Mucosa of stomach (tissue), 1 donor: Measurements from ENCODE around the gene TBL1XR1.
"Not testable (repeated sequence)": the region's sequence is repeated elsewhere in the genome, so short reads cannot be mapped to it uniquely, and the experiment has no call there.

ENCODE experiments used
- H3K27me3 ChIP-seq: one replicate; pipeline ENCODE4 v1.7.0; 2013; ENCODE audit warnings: mild to moderate bottlenecking, low read length; ENCODE audit not compliant: control insufficient read depth, insufficient read depth
- H3K36me3 ChIP-seq: one replicate; pipeline ENCODE4 v1.7.0; 2013; ENCODE audit warnings: low read length; ENCODE audit not compliant: control insufficient read depth, insufficient read depth
- H3K4me1 ChIP-seq: one replicate; pipeline ENCODE4 v1.7.0; 2013; ENCODE audit warnings: mild to moderate bottlenecking, low read length; ENCODE audit not compliant: control insufficient read depth, insufficient read depth
- H3K4me3 ChIP-seq: one replicate; pipeline ENCODE4 v1.7.0; 2013; ENCODE audit warnings: low read length
- H3K9ac ChIP-seq: one replicate; pipeline ENCODE4 v1.7.0; 2013; ENCODE audit warnings: mild to moderate bottlenecking, low read length, moderate library complexity
- H3K9me3 ChIP-seq: one replicate; pipeline ENCODE4 v1.7.0; 2013; ENCODE audit warnings: mild to moderate bottlenecking, low read length, moderate library complexity; ENCODE audit not compliant: control insufficient read depth
- donor health status: Pancreatic carcinoma.

TBL1XR1 gene

GRCh38 chr3:177203689-177204395 is 6.6 kb upstream of the TBL1XR1 start:
- H3K9me3 ChIP-seq = no peaks in the 10 kb centered on the region
- H3K9ac ChIP-seq = no peak overlapping the region
- no peak overlapping the region for H3K4me3 ChIP-seq
- no peaks in the 10 kb centered on the region for H3K36me3 ChIP-seq
- H3K4me1 ChIP-seq = peaks cover 15% of the 10 kb centered on the region
- H3K27me3 ChIP-seq = no peaks in the 10 kb centered on the region

GRCh38 chr3:177203016-177203415 is 5.7 kb upstream of the TBL1XR1 start:
- H3K4me3 ChIP-seq, H3K9ac ChIP-seq, H3K27me3 ChIP-seq, H3K9me3 ChIP-seq, H3K36me3 ChIP-seq: not testable (repeated sequence)
- peaks cover 16% of the 10 kb centered on the region for H3K4me1 ChIP-seq

GRCh38 chr3:177201700-177202397 is 4.6 kb upstream of the TBL1XR1 start:
- no peak overlapping the region for H3K9ac ChIP-seq
- H3K36me3 ChIP-seq = no peaks in the 10 kb centered on the region
- H3K27me3 ChIP-seq = no peaks in the 10 kb centered on the region

GRCh38 chr3:177199206-177199760 is 2.0 kb upstream of the TBL1XR1 start:
- H3K4me1 ChIP-seq = peaks cover 22% of the 10 kb centered on the region
- no peaks in the 10 kb centered on the region for H3K36me3 ChIP-seq
- H3K9ac ChIP-seq = no peak overlapping the region
- no peak overlapping the region for H3K4me3 ChIP-seq
- H3K9me3 ChIP-seq = no peaks in the 10 kb centered on the region
- no peaks in the 10 kb centered on the region for H3K27me3 ChIP-seq

More at GRCh38 chr3:177201700-177202397, 4.6 kb upstream of the TBL1XR1 start:
- Histone ChIP-seq H3K9me3 (no peaks in the 10 kb centered on the region), H3K4me1 (peaks cover 17% of the 10 kb centered on the region), H3K4me3 (no peak overlapping the region)

DNA sequence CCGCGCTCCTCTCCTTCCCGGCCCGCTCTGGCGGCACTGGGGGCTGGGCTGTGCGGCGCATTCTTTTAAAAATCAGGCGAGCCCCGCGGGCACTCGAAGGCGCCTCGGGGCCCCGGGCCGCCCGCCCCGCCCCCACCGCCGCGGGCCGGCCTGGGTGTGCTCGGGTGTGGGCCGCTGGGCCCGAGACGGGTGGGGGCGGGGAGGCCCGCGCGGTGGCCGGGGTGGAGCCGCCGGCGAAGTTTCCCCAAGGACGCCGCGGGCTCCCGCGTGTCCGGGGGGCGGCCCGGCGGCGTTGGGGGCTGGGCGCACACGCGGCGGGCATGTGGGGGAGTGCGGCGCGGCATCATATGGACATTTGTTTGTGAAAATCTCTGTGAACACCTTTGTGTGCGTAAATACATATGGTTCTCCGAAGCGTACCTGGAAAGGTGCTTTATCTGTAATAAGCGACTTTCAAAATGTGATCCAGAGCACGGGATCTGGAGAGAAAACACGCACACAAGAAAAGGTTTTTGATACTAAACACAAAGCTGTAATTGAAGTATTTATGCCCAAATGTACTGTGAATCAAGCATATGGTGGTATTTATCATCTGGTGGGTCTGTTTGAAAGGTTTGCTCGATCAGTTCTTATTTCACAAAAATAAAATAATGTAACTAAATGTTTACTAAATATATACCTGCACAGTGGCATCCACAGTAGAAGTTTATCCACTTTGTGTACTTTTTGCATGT is 612 bp upstream of the TBL1XR1 start:
- Histone ChIP-seq H3K4me3 (no peak overlapping the region), H3K36me3 (no peaks in the 10 kb centered on the region), H3K27me3 (no peaks in the 10 kb centered on the region), H3K4me1 (peaks cover 26% of the 10 kb centered on the region), H3K9ac (peak overlapping the region; percentile 83), H3K9me3 (no peaks in the 10 kb centered on the region)

- Histone ChIP-seq H3K9me3 (no peaks in the 10 kb centered on the region), H3K4me1 (peaks cover 29% of the 10 kb centered on the region), H3K9ac (peak overlapping the region; percentile 99), H3K4me3 (peak overlapping the region; percentile 86), H3K27me3 (no peaks in the 10 kb centered on the region), H3K36me3 (no peaks in the 10 kb centered on the region)
These were observed 734 bp downstream of the TBL1XR1 start for GRCh38 chr3:177196456-177197040.

- H3K36me3 ChIP-seq = no peaks in the 10 kb centered on the region
- peaks cover 33% of the 10 kb centered on the region for H3K4me1 ChIP-seq
- peak overlapping the region; percentile 65 for H3K4me3 ChIP-seq
- H3K9me3 ChIP-seq = no peaks in the 10 kb centered on the region
- peak overlapping the region; percentile 99 for H3K9ac ChIP-seq
- H3K27me3 ChIP-seq = no peaks in the 10 kb centered on the region
These were observed 1.2 kb downstream of the TBL1XR1 start for GRCh38 chr3:177196008-177196455.

- Histone ChIP-seq H3K9ac (peak overlapping the region; percentile 99), H3K9me3 (no peaks in the 10 kb centered on the region), H3K4me1 (peaks cover 33% of the 10 kb centered on the region), H3K27me3 (no peaks in the 10 kb centered on the region), H3K4me3 (peak overlapping the region; percentile 65), H3K36me3 (no peaks in the 10 kb centered on the region)
These were observed 1.9 kb downstream of the TBL1XR1 start for GRCh38 chr3:177195242-177195991.

DNA sequence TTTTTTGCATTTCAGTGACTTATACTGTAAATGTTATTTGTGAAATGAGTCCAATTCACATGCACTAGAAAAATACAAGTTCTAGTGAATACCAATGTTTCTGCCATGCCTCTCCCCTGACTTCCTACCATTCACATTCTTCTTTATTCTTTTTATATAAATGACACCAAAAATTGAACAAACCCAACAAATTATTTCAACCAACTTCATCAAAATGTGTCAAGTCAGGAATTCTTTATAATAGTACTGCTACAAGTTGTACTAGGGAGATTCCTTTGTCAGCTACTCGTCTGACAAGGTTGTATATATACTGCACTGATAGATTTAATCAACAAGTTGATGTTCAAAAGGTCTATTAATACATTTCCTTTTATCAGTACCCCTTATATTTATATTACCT is 3.0 kb downstream of the TBL1XR1 start:
- H3K27me3 ChIP-seq = no peaks in the 10 kb centered on the region
- H3K4me3 ChIP-seq = no peak overlapping the region
- H3K36me3 ChIP-seq = no peaks in the 10 kb centered on the region
- H3K4me1 ChIP-seq = peaks cover 30% of the 10 kb centered on the region
- no peaks in the 10 kb centered on the region for H3K9me3 ChIP-seq
- no peak overlapping the region for H3K9ac ChIP-seq

GRCh38 chr3:177193688-177194268 is 3.5 kb downstream of the TBL1XR1 start:
- no peaks in the 10 kb centered on the region for H3K9me3 ChIP-seq
- no peaks in the 10 kb centered on the region for H3K27me3 ChIP-seq
- no peak overlapping the region for H3K9ac ChIP-seq
- H3K4me3 ChIP-seq = no peak overlapping the region
- peaks cover 24% of the 10 kb centered on the region for H3K4me1 ChIP-seq
- no peaks in the 10 kb centered on the region for H3K36me3 ChIP-seq

DNA sequence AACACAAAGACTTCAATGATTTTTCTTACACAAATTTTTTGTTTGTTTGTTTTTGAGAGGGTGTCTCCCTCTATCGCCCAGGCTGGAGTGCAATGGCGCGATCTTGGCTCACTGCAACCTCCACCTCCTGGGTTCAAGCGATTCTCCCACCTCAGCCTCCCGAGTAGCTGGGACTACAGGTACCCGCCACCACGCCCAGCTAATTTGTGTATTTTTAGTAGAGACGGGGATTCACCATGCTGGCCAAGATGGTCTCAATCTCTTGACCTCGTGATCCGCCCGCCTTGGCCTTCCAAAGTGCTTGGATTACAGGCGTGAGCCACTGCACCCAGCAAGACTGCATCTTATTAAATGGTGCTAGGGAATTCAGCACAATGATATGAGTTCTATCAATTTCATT is 4.0 kb downstream of the TBL1XR1 start:
- not testable (repeated sequence) for H3K9me3 ChIP-seq, H3K4me3 ChIP-seq, H3K36me3 ChIP-seq, H3K27me3 ChIP-seq, H3K9ac ChIP-seq
- H3K4me1 ChIP-seq = peaks cover 20% of the 10 kb centered on the region
